Retinal pigment epithelial cell (primary cell): ENCODE measurements around the gene THBS1.

Experiments
- DNase-seq: peaks from one replicate; pipeline ENCODE4 v3.0.0-alpha.2; 2010; ENCODE audit warnings: low read depth
- H3K4me3 ChIP-seq: 2 replicates; pipeline ENCODE4 v1.5.1; 2011; ENCODE audit warnings: mild to moderate bottlenecking, low read length, control low read depth, moderate library complexity
- TF ChIP-seq, protein P1 (sequence below): conservative IDR thresholded peaks from 2 replicates; pipeline ENCODE4 v1.5.1; 2011; ENCODE audit warnings: low read depth, low read length, control low read depth, inconsistent platforms

Gene THBS1

DNA sequence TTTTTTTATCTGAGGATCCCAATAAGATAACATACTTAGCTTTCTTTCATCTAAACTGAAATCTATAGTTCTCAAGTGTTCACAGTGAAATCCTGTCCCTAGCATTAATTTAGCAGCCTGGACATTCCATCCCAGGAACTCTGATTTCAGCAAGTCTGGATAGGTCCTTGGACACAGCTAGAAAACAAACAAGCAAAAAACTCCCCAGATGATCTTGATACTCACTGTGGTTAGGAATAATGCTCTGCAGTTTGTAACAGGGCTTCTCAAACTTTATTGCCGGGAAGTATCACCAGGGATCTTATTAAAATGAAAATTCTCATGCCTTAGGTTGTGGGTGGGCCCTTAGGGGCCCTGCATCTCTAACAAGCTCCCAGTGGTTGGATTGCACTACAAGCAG, 24.3 kb downstream of the THBS1 start:
- no peak for DNase-seq
- no peak overlapping the region for H3K4me3 ChIP-seq
- TF ChIP-seq, protein P1, sequence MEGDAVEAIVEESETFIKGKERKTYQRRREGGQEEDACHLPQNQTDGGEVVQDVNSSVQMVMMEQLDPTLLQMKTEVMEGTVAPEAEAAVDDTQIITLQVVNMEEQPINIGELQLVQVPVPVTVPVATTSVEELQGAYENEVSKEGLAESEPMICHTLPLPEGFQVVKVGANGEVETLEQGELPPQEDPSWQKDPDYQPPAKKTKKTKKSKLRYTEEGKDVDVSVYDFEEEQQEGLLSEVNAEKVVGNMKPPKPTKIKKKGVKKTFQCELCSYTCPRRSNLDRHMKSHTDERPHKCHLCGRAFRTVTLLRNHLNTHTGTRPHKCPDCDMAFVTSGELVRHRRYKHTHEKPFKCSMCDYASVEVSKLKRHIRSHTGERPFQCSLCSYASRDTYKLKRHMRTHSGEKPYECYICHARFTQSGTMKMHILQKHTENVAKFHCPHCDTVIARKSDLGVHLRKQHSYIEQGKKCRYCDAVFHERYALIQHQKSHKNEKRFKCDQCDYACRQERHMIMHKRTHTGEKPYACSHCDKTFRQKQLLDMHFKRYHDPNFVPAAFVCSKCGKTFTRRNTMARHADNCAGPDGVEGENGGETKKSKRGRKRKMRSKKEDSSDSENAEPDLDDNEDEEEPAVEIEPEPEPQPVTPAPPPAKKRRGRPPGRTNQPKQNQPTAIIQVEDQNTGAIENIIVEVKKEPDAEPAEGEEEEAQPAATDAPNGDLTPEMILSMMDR: no peak

DNA sequence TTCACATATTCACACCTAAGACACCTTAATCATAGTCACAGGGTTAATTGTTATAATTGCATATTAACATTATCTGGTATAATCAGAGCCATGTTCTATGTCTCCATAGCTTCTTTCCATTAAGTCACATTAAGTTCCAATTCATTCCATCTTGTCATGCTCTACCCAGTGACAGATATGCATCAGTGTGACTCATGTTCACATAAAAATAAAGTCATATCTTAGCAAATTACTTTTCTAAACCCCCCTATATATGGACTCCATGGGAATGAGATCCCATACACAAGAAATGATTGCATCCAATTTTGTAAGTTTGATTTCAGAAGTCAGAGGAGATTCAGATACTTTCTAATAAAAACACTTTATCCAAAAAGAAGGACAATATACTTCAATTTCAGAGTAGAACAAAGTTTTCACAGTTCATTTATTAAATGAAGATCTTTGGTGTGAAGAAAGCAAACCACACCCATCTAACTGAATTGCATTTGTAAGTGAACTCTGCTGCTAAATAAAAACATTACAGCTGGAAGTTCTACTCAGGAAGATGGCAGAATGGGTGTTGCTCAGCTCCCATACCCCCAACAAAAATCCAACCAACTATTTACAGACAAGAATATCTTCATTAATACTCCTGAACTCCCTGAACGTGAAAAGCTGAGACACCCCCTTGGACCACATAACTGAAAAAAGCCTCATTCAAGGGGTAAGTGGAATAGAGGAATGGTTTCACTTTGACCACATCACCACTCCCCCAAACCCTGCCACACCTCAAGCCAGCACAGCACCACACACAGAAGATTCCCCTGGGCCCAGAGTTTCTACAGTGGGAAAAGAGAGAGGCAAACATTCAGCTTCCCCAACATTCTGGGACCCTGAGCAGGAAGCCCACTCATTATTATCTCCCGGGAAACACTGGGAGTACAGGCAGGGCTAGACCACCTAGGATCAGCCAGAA, 27.6 kb downstream of the THBS1 start:
- TF ChIP-seq, protein P1: no peak
- H3K4me3 ChIP-seq: no peak overlapping the region
- DNase-seq: no peak

DNA sequence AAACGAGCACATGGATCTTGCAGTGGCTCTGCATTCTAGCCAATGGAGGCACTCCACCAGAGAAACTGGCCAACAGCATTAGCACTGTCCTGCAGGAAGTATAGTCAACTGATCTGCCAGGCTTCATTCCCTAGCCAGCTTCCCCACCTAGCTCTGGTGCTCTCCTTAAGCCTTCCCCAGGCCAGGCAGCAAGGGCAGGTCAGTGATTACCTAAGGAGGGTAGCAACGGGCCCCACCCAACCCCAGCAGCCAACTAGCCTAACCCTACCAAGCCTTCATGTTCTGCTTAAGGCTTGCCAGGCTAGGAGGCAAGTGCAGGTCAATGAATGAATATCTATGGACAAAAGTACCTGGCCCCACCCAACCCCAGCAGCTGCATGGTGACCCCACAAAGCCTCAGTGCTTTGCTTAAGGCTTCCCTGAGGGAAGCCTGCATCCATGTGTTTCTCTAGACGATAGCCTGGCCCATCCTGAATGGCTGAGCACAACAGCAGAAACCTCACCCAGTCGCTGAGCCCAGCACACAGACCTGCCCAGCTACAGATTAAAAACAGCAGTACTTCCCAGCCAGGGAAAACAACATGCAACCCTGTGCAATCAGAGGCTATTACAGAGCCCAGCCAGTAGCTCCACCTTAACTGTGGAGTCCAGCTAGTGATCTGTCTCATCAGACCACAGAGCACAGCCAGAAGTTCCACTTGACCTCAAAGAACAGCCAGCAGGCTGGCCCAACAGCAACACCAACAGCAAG, 28.5 kb downstream of the THBS1 start:
- TF ChIP-seq, protein P1: no peak
- no peak for DNase-seq
- H3K4me3 ChIP-seq: no peak overlapping the region

DNA sequence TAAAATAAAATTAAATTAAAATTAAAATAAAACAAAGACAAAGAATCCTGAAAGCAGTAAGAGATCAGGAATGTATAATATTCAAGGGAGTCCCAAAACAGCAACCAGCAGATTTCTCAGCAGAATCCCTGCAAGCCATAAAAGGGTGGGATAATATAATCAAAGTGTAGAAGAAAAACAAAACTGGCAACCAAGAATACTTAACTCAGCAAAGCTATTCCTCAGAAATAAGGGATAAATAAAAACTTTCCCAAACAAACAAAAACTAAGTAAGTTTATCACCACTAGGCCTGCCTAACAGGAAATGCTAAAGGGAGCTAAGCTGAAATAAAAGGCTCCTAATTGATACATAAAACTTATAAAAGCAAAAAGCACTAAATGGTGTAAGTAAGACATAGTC, 29.8 kb downstream of the THBS1 start:
- DNase-seq: no peak
- TF ChIP-seq, protein P1: no peak
- H3K4me3 ChIP-seq: no peak overlapping the region

DNA sequence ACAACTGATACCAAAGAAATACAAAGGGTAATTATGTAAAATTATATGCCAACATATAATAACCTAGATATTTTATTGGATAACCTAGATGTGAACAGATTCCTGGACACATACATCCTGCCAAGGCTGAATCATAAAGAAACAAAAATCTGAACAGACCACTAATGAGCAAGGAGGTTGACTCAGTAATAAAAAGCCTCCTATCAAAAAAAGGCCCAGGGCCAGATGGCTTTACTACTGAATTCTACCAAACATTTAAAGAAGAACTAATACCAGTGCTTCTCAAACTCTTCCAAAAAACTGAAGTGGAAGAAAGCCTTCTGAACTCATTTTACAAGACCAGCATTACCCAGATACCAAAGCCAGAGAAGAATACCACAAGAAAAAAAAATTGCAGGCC, 32.4 kb downstream of the THBS1 start:
- H3K4me3 ChIP-seq: no peak overlapping the region
- DNase-seq: no peak
- TF ChIP-seq, protein P1: no peak

DNA sequence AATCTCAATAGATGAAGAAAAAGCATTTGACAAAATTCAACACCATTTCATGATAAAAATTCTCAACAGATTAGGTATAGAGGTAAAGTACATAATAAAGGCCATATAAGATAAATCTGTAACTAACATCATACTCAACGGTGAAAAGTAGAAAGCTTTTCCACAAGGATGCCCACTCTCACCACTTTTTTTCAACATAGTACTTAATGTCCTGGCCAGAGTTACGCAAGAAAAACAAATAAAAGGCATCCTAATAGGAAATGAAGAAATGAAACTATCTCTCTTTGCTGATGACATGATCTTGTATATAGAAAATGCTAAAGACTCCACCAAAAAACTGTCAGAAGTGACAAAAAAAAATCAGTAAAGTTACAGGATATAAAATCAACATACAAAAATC, 33.0 kb downstream of the THBS1 start:
- TF ChIP-seq, protein P1: no peak
- no peak overlapping the region for H3K4me3 ChIP-seq
- DNase-seq: no peak
